Right renal cortex interstitium (tissue), 3 donors: ENCODE measurements around the gene CKAP5. TPM values are rescaled to one million over a fixed set of nuclear protein-coding genes. Genes with fewer than 3 reads are reported as not detected.

ENCODE experiments used
- DNase-seq, 3 donors: peaks; one replicate each; pipeline ENCODE4 v3.0.0-alpha.2; 2013; ENCODE audit warnings: low read depth in 3 of 3, low spot score in 2 of 3
- polyA plus RNA-seq, 3 donors: library from polyadenylated mRNA; unstranded; fragments of 120-200 nt; gene quantifications; one replicate each; pipeline ENCODE4 v1.2.1, GENCODE V29; 2013; ENCODE audit not compliant: insufficient read length in 3 of 3

Gene CKAP5
- 100 to 1,000 TPM in 2 of 3 donors, 10 to 100 TPM in 1; 95.4 to 116 (median 113) TPM for polyA plus RNA-seq

- peak in 2 of 3 donors; percentile 78 to 85 for DNase-seq
Measured at GRCh38 chr11:46845740-46846509, at the start of gene CKAP5. Gene CKAP5 (minus strand): TSS chr11:46846280. CDS start chr11:46821231, 25,049 bp downstream.

DNA sequence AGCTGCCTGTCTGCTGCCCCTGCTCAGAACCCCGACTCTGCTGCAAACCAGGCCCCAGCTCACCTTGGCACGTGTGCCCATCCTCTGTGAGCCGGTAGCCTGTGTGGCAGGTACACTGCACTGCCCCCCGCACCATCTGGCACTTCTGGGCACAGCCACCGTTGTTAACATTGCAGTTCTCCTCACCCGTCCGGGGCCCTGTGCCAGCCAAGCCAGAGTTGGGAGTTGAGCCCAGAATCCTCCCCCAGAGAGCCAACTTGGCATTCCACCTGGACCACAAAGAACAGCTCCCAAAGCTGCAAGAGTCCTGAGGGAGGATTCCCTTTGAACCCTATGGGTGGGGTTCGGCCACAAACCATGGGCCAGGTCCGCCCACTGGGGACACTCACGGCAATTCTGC lies 49.7 kb upstream of the CKAP5 start:
- DNase-seq: no peak

DNA sequence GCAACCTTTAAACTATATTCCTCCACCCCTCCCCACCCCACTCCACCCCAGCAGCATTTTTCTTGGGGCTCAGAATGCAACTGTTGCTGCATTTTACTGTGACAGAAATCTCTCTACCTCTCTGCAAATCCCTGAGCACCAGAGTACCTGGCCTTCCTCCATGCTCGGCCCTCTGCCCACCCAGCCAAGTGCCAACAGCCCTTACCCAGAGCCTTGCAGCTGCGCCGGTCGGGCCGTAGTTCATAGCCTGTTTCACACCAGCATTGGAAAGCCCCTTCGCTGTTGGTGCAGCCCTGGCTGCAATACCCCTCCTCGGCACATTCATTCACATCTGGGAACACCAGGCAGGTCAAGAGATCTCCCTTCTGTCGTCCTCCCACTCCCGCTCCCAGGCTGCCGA lies 48.9 kb upstream of the CKAP5 start:
- DNase-seq: no peak

DNA sequence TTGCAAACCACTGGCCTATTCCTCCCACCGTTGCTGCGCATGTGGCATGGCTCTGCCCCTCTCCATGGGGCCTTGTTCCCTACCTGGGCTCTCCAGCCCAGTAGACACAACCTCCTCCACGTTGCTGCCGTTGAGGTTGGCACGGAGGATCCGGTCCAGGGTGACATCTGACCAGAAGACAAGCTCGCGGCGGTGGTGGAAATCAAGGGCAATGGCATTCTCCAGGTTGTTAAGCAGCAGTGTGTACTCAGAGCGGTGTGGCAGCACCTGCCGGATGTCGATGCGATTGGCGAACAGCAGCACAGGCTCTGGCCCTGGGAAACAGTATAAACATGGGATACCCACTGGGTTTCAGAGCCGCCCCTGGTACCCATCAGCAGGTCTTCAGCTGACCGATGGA lies 48.4 kb upstream of the CKAP5 start:
- no peak for DNase-seq

- no peak for DNase-seq
Measured at GRCh38 chr11:46892838-46893237, 46.8 kb upstream of the CKAP5 start.

DNA sequence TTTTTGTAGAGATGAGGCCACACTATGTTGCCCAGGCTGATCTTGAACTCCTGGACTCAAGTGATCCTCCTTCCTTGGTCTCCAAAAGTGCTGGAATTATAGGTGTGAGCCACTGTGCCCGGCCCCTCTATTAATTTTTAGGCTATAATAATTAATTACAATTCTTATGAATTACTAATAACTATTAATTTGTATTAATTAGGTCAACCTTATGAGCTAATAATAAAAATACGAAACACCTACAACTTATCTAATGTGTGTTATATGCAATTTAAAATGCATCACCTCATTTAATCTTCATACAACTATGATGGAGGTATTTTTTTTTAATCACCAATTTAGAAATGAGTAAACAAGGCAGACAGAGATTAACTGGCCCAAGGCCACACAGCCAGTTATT lies 46.0 kb upstream of the CKAP5 start:
- no peak for DNase-seq

- DNase-seq: no peak
Measured at GRCh38 chr11:46890665-46891064, 44.6 kb upstream of the CKAP5 start.

DNA sequence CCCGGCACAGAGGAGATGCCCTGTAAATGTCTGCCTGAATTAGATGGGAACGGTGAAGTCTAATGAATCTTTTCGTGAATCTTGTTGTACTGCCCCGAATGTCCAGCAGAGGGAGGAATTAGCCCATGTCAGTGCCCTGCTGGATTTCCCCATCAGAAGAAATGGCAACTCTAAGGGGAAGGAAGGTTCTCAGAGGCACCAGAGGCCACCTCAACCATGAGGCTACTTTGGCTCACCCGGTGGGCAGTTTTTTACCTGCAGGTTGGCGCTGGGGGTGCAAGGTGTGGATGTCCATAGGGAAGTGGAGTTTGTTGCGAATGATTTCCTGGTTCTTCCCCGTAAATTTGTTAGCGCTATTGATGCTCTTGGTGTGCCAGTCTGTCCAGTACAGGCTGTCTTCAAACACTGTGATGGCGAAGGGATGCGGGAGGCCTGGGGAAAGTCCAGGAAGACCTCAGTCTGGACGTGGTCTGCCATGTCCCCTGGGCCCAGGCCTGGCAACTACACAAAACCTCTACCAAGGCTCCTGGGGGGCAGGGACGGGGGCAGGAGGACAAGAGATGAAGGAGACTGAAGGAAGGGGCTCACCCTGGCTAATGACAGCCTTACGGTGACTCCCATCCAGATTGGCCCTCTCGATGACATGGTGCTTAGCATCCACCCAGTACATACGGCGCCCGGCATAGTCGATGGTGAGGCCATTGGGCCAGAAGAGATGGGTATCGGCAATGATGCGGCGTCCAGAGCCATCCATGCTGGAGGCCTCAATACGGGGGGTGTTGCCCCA lies 43.8 kb upstream of the CKAP5 start:
- DNase-seq: peak in 2 of 3 donors; percentile 48 to 54

GRCh38 chr11:46889251-46889650 lies 43.2 kb upstream of the CKAP5 start:
- DNase-seq: no peak

- DNase-seq: no peak
Measured at GRCh38 chr11:46888636-46889035, 42.6 kb upstream of the CKAP5 start.

DNA sequence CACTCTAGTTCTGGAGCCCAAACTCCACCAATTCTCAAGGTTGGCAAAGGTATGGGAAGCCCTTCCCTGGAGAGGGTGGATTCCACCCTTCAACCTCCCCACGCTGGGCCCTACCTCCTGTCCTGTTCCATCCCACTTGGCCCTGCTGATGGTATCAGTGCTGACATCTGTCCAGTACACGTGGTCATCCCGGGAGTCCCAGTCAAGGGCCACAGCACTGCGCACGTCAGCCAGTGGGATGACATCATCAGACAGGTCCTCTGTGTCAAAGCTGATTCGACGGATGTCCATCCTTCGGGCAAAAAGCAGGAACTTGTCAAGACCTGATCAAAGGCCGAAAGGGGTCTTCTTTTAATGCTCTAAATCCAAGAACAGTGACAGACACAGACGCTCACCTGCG lies 40.1 kb upstream of the CKAP5 start:
- no peak for DNase-seq

DNA sequence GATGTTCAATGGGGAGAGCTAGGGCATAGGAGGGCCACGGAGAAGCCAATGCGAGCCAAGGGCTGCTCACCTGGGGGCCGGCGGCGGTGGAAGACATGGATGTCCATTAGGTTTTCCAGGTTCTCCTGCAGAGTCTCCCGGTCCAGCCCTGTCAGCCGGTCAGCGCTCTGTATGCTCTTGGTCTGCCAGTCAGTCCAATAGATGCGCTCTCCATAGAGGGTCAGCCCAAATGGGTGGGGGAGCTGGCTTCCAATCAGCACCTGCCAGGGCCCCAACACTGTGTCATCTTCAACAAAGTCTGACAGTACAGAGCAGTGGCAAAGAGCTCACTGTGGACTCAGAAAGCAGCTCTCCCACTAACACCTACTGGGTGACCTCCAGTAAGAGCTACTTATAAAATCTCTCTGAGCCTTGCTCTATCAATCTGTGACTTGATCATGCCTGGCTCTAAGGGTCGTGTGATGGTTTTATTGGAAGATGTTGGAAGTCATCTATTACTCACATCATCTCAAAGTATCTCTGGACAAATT lies 33.0 kb upstream of the CKAP5 start:
- DNase-seq: no peak

- DNase-seq: no peak
Measured at GRCh38 chr11:46877580-46877979, 31.5 kb upstream of the CKAP5 start.

- no peak for DNase-seq
Measured at GRCh38 chr11:46876471-46876870, 30.4 kb upstream of the CKAP5 start.

GRCh38 chr11:46874586-46874985 lies 28.5 kb upstream of the CKAP5 start:
- no peak for DNase-seq

DNA sequence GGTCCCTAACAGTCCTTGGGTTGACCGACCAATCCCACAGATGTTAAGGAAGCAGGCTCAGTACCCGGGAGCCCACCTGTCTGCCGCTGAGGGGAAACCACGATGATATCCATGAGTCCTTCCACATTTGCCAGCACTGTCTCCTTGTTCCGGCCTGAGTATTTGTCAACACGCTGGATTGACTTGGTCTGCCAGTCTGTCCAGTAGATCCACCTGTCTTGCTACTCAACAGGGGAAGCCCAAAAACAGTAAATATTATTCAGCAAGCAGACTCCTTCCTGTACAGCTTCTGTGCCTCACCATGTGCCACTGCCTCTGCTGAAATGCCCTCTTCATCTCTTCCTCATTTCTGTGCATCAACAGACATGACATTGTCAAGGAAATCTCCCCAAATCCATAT lies 22.8 kb upstream of the CKAP5 start:
- no peak for DNase-seq

DNA sequence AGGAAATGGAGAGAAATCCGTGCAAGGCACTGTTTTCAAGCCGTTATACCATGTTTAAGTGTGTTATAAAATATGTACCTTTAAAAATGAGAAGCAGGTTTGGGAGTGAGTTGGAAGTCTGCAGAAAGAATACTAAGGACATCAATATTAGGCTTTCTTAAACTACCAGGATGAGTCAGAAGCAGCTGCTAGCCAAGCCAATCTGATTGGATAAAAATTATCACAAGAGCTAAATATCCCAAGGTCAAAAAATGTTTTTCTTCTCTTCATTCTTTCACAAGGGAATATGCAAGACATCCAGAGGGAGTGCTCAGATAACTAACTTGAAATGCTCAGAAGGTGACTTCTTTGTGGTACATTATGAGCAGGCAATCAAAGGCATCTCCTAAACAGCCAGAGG lies 19.3 kb upstream of the CKAP5 start:
- no peak for DNase-seq

DNA sequence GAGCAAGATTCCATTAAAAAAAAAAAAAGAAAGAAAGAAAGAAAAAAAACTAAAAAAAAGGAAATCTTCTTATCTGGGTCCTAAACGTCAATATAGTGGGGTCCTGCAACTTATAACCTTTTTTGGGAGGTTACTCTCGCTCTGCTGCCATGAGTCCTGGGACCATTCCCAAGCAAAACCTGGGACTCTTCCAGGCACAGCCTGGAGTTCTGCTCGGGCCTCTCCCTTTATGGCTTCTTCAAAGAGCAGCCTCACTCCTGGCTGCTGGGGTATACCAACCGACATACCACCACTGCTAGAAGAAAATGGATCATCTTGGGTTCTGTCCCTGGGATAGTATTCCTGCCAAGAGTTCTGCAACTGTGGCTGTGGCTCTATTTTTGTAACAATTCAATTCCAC lies 14.1 kb upstream of the CKAP5 start:
- DNase-seq: no peak

GRCh38 chr11:46858920-46859546 lies 13.0 kb upstream of the CKAP5 start:
- no peak for DNase-seq

DNA sequence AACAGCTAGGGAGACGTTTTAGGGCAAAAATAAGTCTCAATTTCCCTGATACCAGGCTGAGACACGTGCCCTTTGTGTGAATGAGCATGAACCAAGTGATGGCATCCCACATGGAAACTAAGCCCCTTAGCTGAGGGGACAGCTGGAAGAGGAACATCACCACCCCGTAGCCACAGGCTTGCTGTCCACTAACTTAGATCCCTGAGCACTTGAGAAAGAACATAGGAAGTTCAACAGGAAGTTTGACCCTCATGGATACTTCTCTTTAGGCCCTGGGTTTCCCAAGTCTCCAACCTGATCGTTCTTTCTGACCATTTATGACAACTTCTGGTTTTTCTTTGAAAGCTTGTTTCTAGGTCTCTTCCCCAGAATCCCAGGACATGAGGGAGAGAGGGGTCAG lies 11.6 kb upstream of the CKAP5 start:
- no peak for DNase-seq

GRCh38 chr11:46856605-46857343 lies 10.7 kb upstream of the CKAP5 start:
- no peak for DNase-seq
